T-helper 2 cell treated with Interferon-gamma antibody and Interleukin-4, amounts not matched to agents 5 μg/mL and 100 μg/mL, for 36 hours (primary cell): ENCODE results near the gene NHS.
"Not testable (repeated sequence)": the region's sequence is repeated elsewhere in the genome, so short reads cannot be mapped to it uniquely, and the experiment has no call there.

ENCODE experiments used
- DNase-seq: peaks from one replicate; pipeline ENCODE4 v3.0.0; 2021; ENCODE audit warnings: low spot score
- H3K27ac Mint-ChIP-seq: one replicate; pipeline ENCODE4 v1.8.0; 2021; ENCODE audit warnings: mild to moderate bottlenecking, mixed read lengths
- H3K27me3 Mint-ChIP-seq: one replicate; pipeline ENCODE4 v1.8.0; 2021; ENCODE audit warnings: low read depth, mixed read lengths
- H3K36me3 Mint-ChIP-seq: one replicate; pipeline ENCODE4 v1.8.0; 2021; ENCODE audit warnings: low read depth, mixed read lengths
- H3K4me1 Mint-ChIP-seq: one replicate; pipeline ENCODE4 v1.8.0; 2021; ENCODE audit warnings: low read depth, mixed read lengths
- H3K4me3 Mint-ChIP-seq: one replicate; pipeline ENCODE4 v1.8.0; 2022; ENCODE audit warnings: mild to moderate bottlenecking, moderate library complexity, mixed read lengths
- H3K9me3 Mint-ChIP-seq: one replicate; pipeline ENCODE4 v1.8.0; 2021; ENCODE audit warnings: mixed read lengths

Gene NHS

DNA sequence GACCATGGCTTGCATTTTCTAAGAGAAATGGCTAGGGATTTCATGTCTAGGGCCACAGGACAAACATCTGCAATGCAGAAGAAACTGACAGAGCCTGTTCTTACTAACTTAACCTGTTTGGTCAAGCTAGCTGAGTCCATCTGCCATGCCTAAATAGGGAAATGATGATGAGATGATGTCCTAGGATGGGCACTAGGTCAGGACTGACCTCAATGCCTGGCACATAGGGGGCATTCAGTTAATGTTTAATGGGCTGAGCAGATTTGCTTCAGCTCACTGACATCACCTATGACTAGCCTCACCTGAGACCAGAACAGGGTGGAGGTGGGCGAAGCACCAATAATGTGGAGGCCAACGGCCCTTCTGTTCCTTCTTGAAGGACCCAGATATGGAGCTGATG lies 188.1 kb downstream of the NHS start:
- no peak overlapping the region for H3K4me3 Mint-ChIP-seq
- no peaks in the 10 kb centered on the region for H3K9me3 Mint-ChIP-seq
- no peaks in the 10 kb centered on the region for H3K4me1 Mint-ChIP-seq
- H3K27me3 Mint-ChIP-seq: no peaks in the 10 kb centered on the region
- no peak for DNase-seq
- H3K36me3 Mint-ChIP-seq: no peaks in the 10 kb centered on the region
- no peak overlapping the region for H3K27ac Mint-ChIP-seq

DNA sequence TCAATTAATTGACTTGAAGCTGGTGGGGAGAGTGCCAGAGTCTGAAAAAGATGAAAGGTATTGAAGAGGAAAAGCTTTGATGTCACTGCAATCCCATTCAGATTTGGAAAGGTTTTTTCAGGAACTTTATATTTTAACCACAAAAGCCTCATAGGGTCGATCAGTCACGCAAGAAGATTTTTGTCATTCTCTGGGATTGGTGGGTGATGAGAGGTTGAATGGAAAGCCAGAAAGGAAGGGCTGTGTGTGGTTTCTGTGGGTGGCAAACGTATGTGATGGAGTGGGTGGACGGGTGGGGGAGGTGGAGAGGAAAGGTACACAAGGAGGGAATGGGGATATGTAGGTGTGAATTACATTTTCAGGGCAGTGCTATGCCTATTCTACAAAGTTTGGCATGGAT lies 188.5 kb downstream of the NHS start:
- Mint-ChIP-seq H3K27ac (no peak overlapping the region), H3K9me3 (no peaks in the 10 kb centered on the region), H3K4me1 (no peaks in the 10 kb centered on the region), H3K4me3 (no peak overlapping the region), H3K36me3 (no peaks in the 10 kb centered on the region), H3K27me3 (no peaks in the 10 kb centered on the region)
- no peak for DNase-seq

DNA sequence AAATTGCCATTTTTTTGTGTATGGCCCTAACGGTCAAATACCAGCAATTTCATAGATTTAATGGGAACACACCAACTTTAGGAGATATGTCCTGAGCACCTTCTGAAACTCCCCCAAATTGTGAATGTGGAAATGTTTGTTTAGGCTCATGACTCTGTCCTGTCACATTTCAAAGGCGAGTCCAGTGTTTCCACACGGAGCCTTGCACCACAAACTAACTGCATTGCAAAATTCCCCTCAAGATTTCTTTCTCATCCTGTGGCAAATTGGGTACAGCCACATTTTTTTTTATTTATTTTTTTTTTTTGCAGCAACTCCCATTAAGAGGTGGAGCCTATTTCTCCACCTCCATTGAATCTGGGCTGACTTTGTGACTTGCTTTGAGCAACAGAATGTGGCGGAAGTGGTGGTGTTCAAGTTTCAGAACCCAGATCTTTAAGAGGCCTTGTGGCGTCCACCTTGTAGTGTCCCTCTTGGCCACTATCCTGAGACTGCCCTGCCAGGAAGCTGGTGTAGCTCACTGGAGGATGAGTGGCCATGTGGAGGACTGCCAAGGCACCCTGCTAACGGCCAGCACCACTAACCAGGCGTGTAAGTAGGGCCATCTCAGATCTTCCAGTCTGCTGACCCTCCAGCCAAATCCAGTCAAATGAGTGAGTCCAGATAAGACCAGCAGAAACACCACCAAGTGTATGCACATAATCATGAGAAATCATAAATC lies 189.8 kb downstream of the NHS start:
- Mint-ChIP-seq H3K4me3 (no peak overlapping the region), H3K27ac (no peak overlapping the region), H3K36me3 (no peaks in the 10 kb centered on the region), H3K4me1 (no peaks in the 10 kb centered on the region), H3K9me3 (no peaks in the 10 kb centered on the region), H3K27me3 (no peaks in the 10 kb centered on the region)
- DNase-seq: no peak

DNA sequence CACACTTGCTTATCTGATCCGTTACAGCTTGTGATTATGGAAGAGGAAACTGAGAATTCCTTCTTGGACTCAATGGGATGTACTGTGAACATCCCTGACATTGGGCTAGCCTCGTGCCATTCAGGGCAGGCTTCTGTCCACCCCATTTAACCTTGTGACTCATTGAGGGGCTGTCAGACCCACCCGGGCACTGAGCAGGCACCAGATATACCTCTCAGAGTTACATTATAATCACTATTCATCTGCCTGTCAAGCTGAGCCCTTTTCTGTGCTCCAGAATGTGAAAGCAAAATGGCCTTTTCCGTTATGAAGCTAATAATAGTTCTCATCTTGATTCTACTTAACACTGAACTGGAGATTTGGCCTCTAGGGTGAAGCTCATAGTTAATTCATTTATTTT lies 191.7 kb downstream of the NHS start:
- no peak overlapping the region for H3K4me3 Mint-ChIP-seq
- H3K36me3 Mint-ChIP-seq: no peaks in the 10 kb centered on the region
- no peaks in the 10 kb centered on the region for H3K27me3 Mint-ChIP-seq
- no peak overlapping the region for H3K27ac Mint-ChIP-seq
- DNase-seq: no peak
- no peaks in the 10 kb centered on the region for H3K9me3 Mint-ChIP-seq
- no peaks in the 10 kb centered on the region for H3K4me1 Mint-ChIP-seq

DNA sequence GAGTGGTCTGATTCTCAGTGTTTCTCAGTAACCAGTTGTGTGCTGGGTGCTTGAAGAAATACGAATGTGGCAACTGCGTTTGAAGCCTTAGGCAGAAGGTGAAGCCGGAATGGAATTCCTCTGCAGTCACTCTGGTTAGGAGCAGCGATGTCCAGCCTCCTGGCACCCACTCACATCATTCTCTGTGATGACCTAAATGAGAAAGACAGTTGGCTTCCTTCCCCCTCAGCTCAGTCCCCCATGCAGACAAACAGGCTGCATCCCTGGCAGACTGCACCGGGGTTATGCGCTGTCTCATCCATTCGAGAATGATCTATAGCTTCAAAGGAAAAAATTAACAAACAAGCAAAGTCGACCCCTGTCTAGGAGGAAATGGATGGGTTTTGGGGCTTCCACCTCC lies 192.2 kb downstream of the NHS start:
- Mint-ChIP-seq H3K9me3 (no peaks in the 10 kb centered on the region), H3K4me3 (no peak overlapping the region), H3K27me3 (no peaks in the 10 kb centered on the region), H3K36me3 (no peaks in the 10 kb centered on the region), H3K4me1 (no peaks in the 10 kb centered on the region), H3K27ac (no peak overlapping the region)
- DNase-seq: no peak

DNA sequence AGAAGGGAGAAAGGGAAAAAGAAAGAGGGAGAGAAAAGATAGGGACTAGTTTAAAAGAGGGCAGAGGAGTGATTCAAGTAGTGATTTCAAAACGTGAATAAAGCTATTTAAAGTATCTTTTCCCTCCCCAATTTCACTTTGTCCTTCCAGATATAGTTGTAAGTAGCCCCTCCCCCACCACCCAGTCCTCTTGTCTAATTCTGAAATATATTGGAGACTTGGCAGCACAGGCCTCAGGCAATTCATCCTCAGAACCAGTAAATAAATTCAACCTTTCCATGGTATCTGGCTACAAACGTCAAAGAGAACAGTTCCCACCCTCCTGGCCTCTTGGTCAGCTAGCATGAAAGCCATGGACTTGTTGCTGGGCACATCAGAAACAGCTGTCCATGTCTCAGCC lies 192.8 kb downstream of the NHS start:
- Mint-ChIP-seq H3K4me3 (no peak overlapping the region), H3K9me3 (no peaks in the 10 kb centered on the region), H3K27ac (no peak overlapping the region), H3K27me3 (no peaks in the 10 kb centered on the region), H3K4me1 (no peaks in the 10 kb centered on the region), H3K36me3 (no peaks in the 10 kb centered on the region)
- no peak for DNase-seq

DNA sequence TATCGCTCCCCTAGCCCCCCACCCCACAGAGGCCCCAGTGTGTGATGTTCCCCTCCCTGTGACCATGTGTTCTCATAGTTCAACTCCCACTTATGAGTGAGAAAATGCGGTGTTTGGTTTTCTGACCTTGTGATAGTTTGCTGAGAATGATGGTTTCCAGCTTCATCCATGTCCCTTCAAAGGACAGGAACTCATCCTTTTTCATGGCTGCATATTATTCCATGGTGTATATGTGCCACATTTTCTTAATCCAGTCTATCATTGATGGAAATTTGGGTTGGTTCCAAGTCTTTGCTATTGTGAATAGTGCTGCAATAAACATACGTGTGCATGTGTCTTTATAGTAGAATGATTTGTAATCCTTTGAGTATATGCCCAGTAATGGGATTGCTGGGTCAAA lies 193.8 kb downstream of the NHS start:
- H3K4me3 Mint-ChIP-seq, H3K27ac Mint-ChIP-seq, H3K36me3 Mint-ChIP-seq: not testable (repeated sequence)

DNA sequence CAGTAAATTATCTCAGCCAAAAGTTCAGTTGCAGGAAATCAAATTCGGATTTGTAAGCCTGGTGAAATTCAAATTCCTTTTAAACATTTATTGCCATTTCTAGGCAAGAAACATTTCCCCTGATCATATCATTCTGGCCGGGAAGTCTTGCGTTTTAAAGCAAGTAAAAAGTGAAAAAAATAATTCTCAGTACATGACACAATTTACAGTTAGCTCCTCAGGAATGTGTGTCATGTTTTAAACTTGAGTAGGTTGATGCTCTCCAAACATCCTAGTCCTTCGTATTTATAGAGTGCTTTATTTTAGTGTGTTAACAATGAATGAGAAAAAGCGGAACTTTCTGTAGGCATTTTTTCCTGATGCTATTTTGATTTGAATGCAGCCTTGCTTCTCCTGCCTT lies 204.0 kb downstream of the NHS start:
- no peak overlapping the region for H3K27ac Mint-ChIP-seq
- no peak for DNase-seq
- H3K9me3 Mint-ChIP-seq: no peaks in the 10 kb centered on the region
- no peaks in the 10 kb centered on the region for H3K27me3 Mint-ChIP-seq
- no peaks in the 10 kb centered on the region for H3K4me1 Mint-ChIP-seq
- no peak overlapping the region for H3K4me3 Mint-ChIP-seq
- no peaks in the 10 kb centered on the region for H3K36me3 Mint-ChIP-seq

More for the DNA sequence above, 193.8 kb downstream of the NHS start:
- H3K4me1 Mint-ChIP-seq, DNase-seq, H3K27me3 Mint-ChIP-seq, H3K9me3 Mint-ChIP-seq: not testable (repeated sequence)

DNA sequence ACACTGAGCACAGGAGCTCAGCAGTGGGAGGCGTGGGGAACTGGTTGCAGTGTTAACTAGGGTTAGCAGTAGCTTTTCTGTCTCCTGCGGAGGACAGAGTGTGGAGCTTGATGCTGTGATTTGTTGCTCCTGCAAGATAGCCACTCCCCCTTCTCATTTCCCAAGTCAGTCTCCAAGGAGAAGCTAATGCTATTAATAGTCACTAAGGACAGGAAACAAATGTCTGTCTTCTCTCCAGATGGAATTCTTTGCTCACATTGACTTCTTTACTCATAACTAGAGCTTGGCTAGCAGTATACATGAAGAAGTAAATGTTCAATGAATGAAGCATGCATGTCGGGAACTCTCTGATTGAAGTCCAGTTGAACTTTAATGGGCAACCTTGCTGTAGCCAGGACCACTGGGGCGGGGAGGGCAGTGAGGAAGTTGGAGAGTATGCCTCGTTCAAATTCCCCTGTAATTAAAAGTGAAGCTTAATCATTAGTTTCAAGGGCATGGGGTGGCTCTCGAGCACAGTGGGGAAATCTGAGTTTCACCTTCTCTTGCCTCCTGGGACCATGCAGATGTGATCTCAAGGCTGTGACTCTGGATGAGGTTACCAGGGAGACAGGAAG lies 205.6 kb downstream of the NHS start:
- no peaks in the 10 kb centered on the region for H3K9me3 Mint-ChIP-seq
- no peaks in the 10 kb centered on the region for H3K4me1 Mint-ChIP-seq
- H3K4me3 Mint-ChIP-seq: no peak overlapping the region
- no peaks in the 10 kb centered on the region for H3K36me3 Mint-ChIP-seq
- no peak for DNase-seq
- no peaks in the 10 kb centered on the region for H3K27me3 Mint-ChIP-seq
- H3K27ac Mint-ChIP-seq: no peak overlapping the region

DNA sequence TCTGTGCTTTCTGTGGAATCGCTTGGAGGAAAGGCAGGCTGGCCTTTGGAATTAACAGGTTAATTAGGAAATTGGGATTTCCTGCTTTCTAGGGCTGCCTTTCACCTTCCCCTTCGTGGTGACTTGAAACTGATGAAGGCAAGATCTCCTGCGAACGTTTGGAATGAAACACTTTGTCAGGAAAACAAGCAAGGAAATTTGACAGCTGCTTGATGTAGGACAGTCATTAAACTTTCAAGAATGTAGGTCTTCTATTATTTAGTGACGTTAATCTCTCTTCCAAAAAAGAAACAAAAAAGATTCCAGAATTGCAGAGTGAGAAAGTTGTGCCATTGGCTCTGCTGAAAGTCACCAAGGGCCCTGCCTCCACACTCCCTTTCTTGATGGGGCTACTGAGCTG lies 206.6 kb downstream of the NHS start:
- Mint-ChIP-seq H3K4me1 (no peaks in the 10 kb centered on the region), H3K27me3 (no peaks in the 10 kb centered on the region), H3K4me3 (no peak overlapping the region), H3K36me3 (no peaks in the 10 kb centered on the region), H3K27ac (no peak overlapping the region), H3K9me3 (no peaks in the 10 kb centered on the region)
- DNase-seq: no peak

DNA sequence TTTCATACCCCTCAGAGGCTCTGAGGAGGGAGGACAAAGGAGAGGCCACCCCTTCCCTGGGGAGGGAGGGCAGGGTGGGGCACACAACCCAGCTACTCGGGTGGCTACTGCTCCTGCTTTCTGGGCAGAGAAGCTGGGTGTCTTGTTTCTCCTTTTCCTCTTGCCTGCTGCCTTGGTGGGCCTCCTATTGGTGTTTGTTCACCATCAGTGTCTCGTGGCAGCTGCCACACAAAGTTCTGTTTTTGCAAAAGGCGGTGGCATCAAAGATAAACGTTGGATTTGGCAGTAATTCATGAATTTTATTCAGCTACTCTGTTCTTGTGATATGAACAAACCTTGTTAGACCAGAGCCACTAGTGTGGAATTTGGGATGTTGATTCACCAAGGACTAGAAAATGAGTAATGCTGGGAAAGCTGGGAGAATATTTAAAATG lies 209.3 kb downstream of the NHS start:
- DNase-seq: no peak
- no peaks in the 10 kb centered on the region for H3K27me3 Mint-ChIP-seq
- H3K4me3 Mint-ChIP-seq: no peak overlapping the region
- no peaks in the 10 kb centered on the region for H3K36me3 Mint-ChIP-seq
- no peaks in the 10 kb centered on the region for H3K4me1 Mint-ChIP-seq
- H3K27ac Mint-ChIP-seq: no peak overlapping the region
- no peaks in the 10 kb centered on the region for H3K9me3 Mint-ChIP-seq

DNA sequence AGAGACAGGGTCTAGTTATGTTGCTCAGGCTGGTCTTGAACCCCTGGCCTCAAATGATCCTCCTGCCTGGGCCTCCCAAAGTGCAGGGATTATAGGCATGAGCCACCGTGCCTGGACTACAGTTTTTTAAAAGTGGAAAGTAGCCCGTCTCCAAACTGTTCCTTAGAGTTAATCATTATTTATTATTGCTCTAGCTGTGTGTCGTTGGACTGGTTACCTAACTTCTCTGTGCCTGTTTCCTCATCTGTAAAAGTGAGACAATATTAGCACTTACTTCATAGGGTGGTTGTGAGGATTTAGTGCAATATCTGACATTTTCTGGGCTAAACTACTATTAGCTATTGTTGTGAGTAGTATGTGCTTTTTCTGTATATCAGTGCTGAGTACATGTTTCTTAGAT lies 210.0 kb downstream of the NHS start:
- no peak overlapping the region for H3K27ac Mint-ChIP-seq
- no peak overlapping the region for H3K4me3 Mint-ChIP-seq
- no peaks in the 10 kb centered on the region for H3K9me3 Mint-ChIP-seq
- H3K27me3 Mint-ChIP-seq: no peaks in the 10 kb centered on the region
- no peaks in the 10 kb centered on the region for H3K4me1 Mint-ChIP-seq
- no peaks in the 10 kb centered on the region for H3K36me3 Mint-ChIP-seq
- DNase-seq: no peak

DNA sequence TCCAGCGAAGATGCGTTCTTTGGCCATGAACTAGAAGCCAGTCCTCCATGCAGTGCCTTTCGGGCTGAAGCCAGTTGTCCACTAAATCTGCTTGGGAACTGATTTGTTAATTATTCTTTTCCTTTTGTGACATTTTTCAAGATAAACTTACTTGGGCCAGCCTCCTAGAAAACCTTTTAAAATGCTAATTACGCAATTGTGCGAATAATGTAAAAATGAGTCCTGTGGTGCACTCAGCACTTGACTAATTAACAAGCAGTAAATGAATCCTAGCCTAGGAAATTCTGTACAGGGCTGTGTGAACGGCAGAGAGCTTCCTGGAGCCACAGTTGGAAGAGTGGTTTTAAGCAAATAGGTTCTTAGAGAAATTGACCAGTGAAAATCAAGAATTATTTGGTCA lies 212.4 kb downstream of the NHS start:
- Mint-ChIP-seq H3K36me3 (no peaks in the 10 kb centered on the region), H3K27ac (no peak overlapping the region), H3K27me3 (no peaks in the 10 kb centered on the region), H3K4me1 (peaks cover 7% of the 10 kb centered on the region), H3K9me3 (no peaks in the 10 kb centered on the region), H3K4me3 (no peak overlapping the region)
- no peak for DNase-seq

DNA sequence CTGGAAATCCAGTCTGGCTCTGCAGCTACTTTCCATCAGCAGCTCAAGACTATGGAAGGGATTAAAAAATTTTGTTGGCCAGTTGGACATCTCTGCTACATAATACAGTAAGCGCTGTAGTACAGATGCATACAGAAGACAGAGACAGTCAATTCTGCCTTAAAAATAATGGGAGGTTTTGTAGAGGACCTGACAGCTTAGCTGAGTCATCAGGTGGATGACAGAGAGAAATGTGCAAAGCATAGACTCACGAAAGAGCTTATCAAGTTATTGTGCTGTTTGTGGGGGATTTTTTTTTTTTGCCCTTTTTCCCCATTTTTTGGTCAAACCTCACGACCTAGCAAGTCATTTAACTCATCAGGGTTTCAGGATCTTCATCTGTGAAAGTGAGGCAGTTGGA lies 213.3 kb downstream of the NHS start:
- no peaks in the 10 kb centered on the region for H3K36me3 Mint-ChIP-seq
- no peak overlapping the region for H3K27ac Mint-ChIP-seq
- no peak overlapping the region for H3K4me3 Mint-ChIP-seq
- H3K9me3 Mint-ChIP-seq: no peaks in the 10 kb centered on the region
- peaks cover 7% of the 10 kb centered on the region for H3K4me1 Mint-ChIP-seq
- no peaks in the 10 kb centered on the region for H3K27me3 Mint-ChIP-seq
- DNase-seq: no peak
